ENCODE results near the gene MARK2. TPM values are rescaled to one million over a fixed set of nuclear protein-coding genes. Genes with fewer than 3 reads are reported as not detected.

The MARK2 gene
- total RNA-seq, 4 donors from 2014 or later: 78.3 to 87.2 (median 81.2) TPM

DNA sequence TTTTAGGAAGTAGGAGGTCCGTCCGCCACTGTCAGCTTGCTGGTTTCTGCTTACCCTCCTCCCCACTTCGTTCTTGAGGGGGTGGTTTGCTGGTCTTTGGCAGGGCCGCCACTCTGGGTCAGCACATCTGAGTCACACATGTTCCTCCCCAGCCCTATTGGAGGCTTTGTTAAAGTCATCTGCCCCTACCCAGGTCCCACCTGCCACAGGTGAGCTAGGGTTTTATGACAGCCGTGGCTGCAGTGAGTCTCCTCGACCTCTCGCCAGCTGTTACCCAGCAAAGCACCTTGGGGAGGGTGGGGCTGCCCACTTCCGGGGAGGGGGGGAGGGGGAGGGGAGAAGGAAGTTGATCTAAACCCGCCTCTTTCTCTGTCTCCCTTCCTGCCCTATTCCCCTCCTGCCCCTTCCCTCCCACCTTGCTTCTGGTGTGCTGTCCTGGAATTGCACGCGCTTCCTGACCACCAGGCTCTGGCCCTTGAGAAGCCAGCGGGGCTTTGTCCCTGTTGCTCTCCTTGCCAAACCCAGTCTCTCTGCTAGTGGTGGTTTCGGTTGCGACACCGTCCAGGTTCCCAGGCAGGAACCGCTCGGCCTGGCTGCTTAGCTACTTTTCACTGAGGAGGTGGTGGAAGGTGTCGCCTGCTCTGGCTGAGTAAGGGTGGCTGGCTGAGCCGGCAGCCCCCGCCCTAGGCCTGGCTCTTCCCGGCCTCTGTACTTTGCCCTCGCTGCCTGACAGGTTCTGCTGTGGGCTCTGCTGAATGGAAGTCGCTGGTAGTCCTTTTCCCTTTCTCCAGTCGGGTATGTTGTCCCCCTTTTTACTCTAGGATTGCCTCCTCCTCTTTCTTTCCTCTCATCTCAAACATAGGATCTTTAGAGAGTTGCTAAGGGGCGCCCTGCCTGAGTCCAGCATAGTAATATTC, 49.5 kb downstream of the MARK2 start:
- intact Hi-C loops (cut with DNase I; ENCODE audit: low total_unique reads): no loop called here
- peak; percentile 54 to 92 for DNase-seq (ENCODE audit: low spot score in 2 of 2)
- H3K4me3 ChIP-seq (ENCODE audit: low read depth, poor library complexity, severe bottlenecking): no peak overlapping the region
- TF ChIP-seq POLR2A (IDR thresholded peaks at IDR 0.05) (no peak), CTCF (IDR thresholded peaks at IDR 0.05) (no peak)
- 21 to 23% methylated on average over 24 to 25 of the region's 25 CpGs for WGBS, 2 donors

DNA sequence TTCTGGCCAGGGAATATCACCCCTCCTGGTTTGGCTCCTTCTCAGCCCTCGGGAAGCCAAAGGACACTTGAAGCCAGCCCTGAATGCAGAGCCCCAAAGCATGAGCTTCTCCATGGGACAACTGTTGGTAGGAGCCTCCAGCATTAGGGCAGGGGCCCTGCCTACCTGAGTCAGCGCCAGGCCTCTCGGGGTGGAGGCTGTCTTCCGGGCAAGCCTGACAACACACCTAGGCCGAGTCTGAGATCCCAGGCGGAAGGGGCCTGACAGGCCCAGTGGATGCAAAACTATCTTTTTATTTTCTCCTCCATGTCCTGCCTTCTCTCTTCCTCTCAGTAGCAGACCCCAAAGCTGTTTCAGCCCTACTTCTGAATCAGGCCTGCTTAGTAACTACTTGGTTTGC, 50.4 kb downstream of the MARK2 start:
- intact Hi-C loops (cut with DNase I; ENCODE audit: low total_unique reads): no loop called here
- TF ChIP-seq POLR2A (IDR thresholded peaks at IDR 0.05): no peak
- TF ChIP-seq CTCF (IDR thresholded peaks at IDR 0.05): no peak
- WGBS, 2 donors: 40 to 61% methylated on average over 6 of the region's 6 CpGs
- H3K4me3 ChIP-seq (ENCODE audit: low read depth, poor library complexity, severe bottlenecking): no peak overlapping the region
- no peak for DNase-seq (ENCODE audit: low spot score in 2 of 2)

DNA sequence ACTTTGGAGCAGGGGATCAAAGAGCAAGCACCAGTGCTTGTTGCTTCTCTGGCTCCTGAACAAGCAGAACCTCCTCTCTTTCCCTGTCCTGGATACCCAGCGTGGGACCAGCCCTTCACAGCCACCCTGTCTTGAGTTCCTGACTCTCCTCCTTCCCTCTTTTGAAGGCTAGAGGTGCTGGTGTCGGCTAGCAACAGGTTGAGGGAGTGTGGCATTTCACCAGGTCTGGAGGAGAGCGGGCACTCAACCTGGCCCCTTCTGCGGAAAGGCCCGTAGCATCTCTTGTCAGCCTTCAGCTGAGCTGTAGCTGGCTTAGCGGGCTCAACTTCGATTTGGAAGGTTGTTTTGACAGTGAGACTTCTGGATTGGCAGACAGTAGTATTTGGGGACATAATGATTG, 51.5 kb downstream of the MARK2 start:
- TF ChIP-seq CTCF (IDR thresholded peaks at IDR 0.05): no peak
- TF ChIP-seq POLR2A (IDR thresholded peaks at IDR 0.05): no peak
- 76 to 83% methylated on average over 7 of the region's 7 CpGs for WGBS, 2 donors
- H3K4me3 ChIP-seq (ENCODE audit: low read depth, poor library complexity, severe bottlenecking): no peak overlapping the region
- DNase-seq (ENCODE audit: low spot score in 2 of 2): no peak
- intact Hi-C loops (cut with DNase I; ENCODE audit: low total_unique reads): no loop called here

DNA sequence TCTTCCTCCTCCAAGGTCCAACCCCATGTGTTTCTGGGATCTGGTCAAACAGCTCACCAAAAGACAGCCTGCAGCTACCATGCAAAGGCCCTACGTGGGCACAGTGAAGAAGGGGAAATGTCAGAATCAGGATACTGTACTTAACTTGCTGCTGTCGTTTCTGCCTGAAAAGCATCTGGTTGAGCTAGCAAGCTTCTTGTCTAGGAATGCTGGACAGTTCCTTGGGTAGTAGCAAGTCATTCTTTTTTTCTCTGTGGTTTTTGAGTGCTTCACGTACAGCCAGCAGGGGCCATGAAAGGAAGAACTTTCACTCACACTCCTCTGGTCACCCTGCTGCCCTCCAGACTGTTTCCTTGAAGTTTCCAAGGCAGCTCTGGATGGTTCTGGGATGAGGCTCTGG, 53.3 kb downstream of the MARK2 start:
- H3K4me3 ChIP-seq (ENCODE audit: low read depth, poor library complexity, severe bottlenecking): no peak overlapping the region
- 25 to 28% methylated on average over 3 of the region's 3 CpGs for whole genome bisulfite sequencing, 2 donors
- DNase-seq (ENCODE audit: low spot score in 2 of 2): no peak
- intact Hi-C loops (cut with DNase I; ENCODE audit: low total_unique reads): no loop called here
- no peak for TF ChIP-seq CTCF (IDR thresholded peaks at IDR 0.05)
- TF ChIP-seq POLR2A (IDR thresholded peaks at IDR 0.05): no peak

GRCh38 chr11:63893355-63893754, 54.4 kb downstream of the MARK2 start:
- no peak for TF ChIP-seq CTCF (IDR thresholded peaks at IDR 0.05)
- TF ChIP-seq POLR2A (IDR thresholded peaks at IDR 0.05): no peak
- WGBS, 2 donors: 97 to 98% methylated on average over 6 of the region's 6 CpGs
- no peak overlapping the region for H3K4me3 ChIP-seq (ENCODE audit: low read depth, poor library complexity, severe bottlenecking)
- intact Hi-C loops (cut with DNase I; ENCODE audit: low total_unique reads): no loop called here
- no peak for DNase-seq (ENCODE audit: low spot score in 2 of 2)
